Loucy (cell line): ENCODE results near the gene LIMK2.
"Not testable (repeated sequence)": the region's sequence is repeated elsewhere in the genome, so short reads cannot be mapped to it uniquely, and the experiment has no call there.

Experiments
- CTCF ChIP-seq: fragments of 200-600 bp; sonication (generic); conservative IDR thresholded peaks from 2 replicates; pipeline ENCODE4 v1.5.1; 2014; ENCODE audit warnings: mild to moderate bottlenecking, antibody characterized with exemption, low read length
- EZH2phosphoT487 ChIP-seq: fragments of 200-600 bp; IDR thresholded peaks from 2 replicates; pipeline ENCODE4 v1.6.1; 2018; ENCODE audit warnings: antibody characterized with exemption, mild to moderate bottlenecking, moderate library complexity, borderline replicate concordance

DNA sequence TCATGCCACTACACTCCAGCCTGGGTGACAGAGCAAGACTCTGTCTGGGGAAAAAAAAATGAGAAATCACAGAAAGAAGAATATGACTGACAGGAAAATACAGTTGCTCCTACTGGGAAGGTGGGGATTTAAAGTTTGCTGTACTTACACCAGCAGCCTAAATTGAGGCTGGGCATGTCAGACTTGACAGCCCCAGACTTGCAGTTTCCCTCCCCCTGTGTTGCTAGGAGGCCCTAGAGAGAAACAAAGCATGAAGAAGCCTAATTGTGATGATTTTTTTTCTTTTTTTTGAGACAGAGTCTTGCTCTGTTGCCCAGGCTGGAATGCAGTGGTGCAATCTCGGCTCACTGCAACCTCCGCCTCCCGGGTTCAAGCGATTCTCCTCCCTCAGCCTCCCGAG lies 17.4 kb upstream of the LIMK2 start:
- TF ChIP-seq CTCF, EZH2phosphoT487: not testable (repeated sequence)
